Loucy (cell line): ENCODE results near the gene DCXR.

ENCODE experiments used
- H2AFZ ChIP-seq: fragments of 200-600 bp; sonication (generic); 2 replicates; pipeline ENCODE4 v1.6.0; 2016; ENCODE audit warnings: antibody characterized with exemption, mild to moderate bottlenecking, low read length, moderate library complexity
- H3F3A ChIP-seq: fragments of 200-600 bp; 2 replicates; pipeline ENCODE4 v1.6.0; 2016; ENCODE audit warnings: antibody characterized with exemption, low read depth, mild to moderate bottlenecking
- H3K27me3 ChIP-seq: fragments of 200-600 bp; sonication (generic); 2 replicates; pipeline ENCODE4 v1.6.1; 2014; ENCODE audit warnings: low read length, mild to moderate bottlenecking; ENCODE audit not compliant: insufficient read depth, poor library complexity, severe bottlenecking
- H3K36me3 ChIP-seq: fragments of 200-600 bp; sonication (generic); 2 replicates; pipeline ENCODE4 v1.6.1; 2016; ENCODE audit warnings: low read length; ENCODE audit not compliant: insufficient read depth
- H3K4me1 ChIP-seq: fragments of 200-600 bp; sonication (generic); 2 replicates; pipeline ENCODE4 v1.5.1; 2014; ENCODE audit warnings: low read length, mild to moderate bottlenecking; ENCODE audit not compliant: insufficient read depth, poor library complexity, severe bottlenecking
- H3K4me2 ChIP-seq: fragments of 200-600 bp; sonication (generic); 2 replicates; pipeline ENCODE4 v1.6.0; 2014; ENCODE audit warnings: antibody characterized with exemption, low read length, low read depth, mild to moderate bottlenecking; ENCODE audit not compliant: poor library complexity, severe bottlenecking
- H3K4me3 ChIP-seq: fragments of 200-600 bp; sonication (generic); 2 replicates; pipeline ENCODE4 v1.5.1; 2014; ENCODE audit warnings: low read length, mild to moderate bottlenecking, mixed read lengths; ENCODE audit not compliant: poor library complexity, severe bottlenecking
- H3K79me2 ChIP-seq: fragments of 200-600 bp; sonication (generic); 2 replicates; pipeline ENCODE4 v1.6.1; 2014; ENCODE audit warnings: low read length; ENCODE audit not compliant: insufficient read depth
- H3K9ac ChIP-seq: fragments of 200-600 bp; sonication (generic); 2 replicates; pipeline ENCODE4 v1.6.0; 2014; ENCODE audit warnings: mild to moderate bottlenecking, low read depth, low read length, moderate library complexity; ENCODE audit not compliant: poor library complexity, severe bottlenecking
- H3K9me2 ChIP-seq: fragments of 200-600 bp; sonication (generic); replicated peaks from 2 replicates; pipeline ENCODE4 v1.6.1; 2016; ENCODE audit warnings: low read depth, low read length, mixed read lengths
- H3K9me3 ChIP-seq: fragments of 200-600 bp; sonication (generic); 2 replicates; pipeline ENCODE4 v1.6.1; 2014; ENCODE audit warnings: mild to moderate bottlenecking, antibody characterized with exemption, low read length, low read depth; ENCODE audit not compliant: insufficient read depth
- H4K20me1 ChIP-seq: fragments of 200-600 bp; sonication (generic); 2 replicates; pipeline ENCODE4 v1.6.0; 2014; ENCODE audit warnings: antibody characterized with exemption, low read length, mild to moderate bottlenecking; ENCODE audit not compliant: insufficient read depth, poor library complexity, severe bottlenecking
- EZH2phosphoT487 ChIP-seq: fragments of 200-600 bp; IDR thresholded peaks from 2 replicates; pipeline ENCODE4 v1.6.1; 2018; ENCODE audit warnings: antibody characterized with exemption, mild to moderate bottlenecking, moderate library complexity, borderline replicate concordance
- TF ChIP-seq, protein P1 (sequence below): fragments of 200-600 bp; sonication (generic); conservative IDR thresholded peaks from 2 replicates; pipeline ENCODE4 v1.5.1; 2014; ENCODE audit warnings: mild to moderate bottlenecking, antibody characterized with exemption, low read length

The DCXR gene

DNA sequence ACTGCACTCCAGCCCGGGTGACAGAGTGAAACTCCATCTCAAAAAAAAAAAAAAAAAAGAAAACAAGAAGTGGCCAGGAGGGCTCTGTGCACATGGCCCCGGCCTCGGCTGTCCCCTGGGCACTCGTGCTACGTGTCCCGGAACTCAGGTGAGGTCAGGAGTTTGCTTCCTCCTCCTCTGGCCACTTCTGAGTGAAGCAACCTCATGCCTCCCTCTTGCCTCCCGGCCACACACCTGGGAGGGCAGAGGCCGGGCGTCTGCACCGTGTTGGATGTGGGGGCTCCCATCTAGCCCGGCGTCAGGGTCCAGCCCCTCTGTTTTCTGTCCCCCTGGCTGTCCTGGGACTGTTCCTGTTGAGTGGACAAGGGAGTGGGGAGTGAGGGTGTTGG is 37.9 kb downstream of the DCXR start:
- H3K9ac ChIP-seq = no peak overlapping the region
- no peaks in the 10 kb centered on the region for H3K9me2 ChIP-seq
- no peak for TF ChIP-seq EZH2phosphoT487
- TF ChIP-seq, protein P1, sequence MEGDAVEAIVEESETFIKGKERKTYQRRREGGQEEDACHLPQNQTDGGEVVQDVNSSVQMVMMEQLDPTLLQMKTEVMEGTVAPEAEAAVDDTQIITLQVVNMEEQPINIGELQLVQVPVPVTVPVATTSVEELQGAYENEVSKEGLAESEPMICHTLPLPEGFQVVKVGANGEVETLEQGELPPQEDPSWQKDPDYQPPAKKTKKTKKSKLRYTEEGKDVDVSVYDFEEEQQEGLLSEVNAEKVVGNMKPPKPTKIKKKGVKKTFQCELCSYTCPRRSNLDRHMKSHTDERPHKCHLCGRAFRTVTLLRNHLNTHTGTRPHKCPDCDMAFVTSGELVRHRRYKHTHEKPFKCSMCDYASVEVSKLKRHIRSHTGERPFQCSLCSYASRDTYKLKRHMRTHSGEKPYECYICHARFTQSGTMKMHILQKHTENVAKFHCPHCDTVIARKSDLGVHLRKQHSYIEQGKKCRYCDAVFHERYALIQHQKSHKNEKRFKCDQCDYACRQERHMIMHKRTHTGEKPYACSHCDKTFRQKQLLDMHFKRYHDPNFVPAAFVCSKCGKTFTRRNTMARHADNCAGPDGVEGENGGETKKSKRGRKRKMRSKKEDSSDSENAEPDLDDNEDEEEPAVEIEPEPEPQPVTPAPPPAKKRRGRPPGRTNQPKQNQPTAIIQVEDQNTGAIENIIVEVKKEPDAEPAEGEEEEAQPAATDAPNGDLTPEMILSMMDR = no peak
- H3K27me3 ChIP-seq = no peaks in the 10 kb centered on the region
- no peaks in the 10 kb centered on the region for H3K36me3 ChIP-seq
- H2AFZ ChIP-seq = no peak overlapping the region
- no peaks in the 10 kb centered on the region for H3K4me1 ChIP-seq
- H3F3A ChIP-seq = no peaks in the 10 kb centered on the region
- no peaks in the 10 kb centered on the region for H4K20me1 ChIP-seq
- no peak overlapping the region for H3K4me2 ChIP-seq
- no peak overlapping the region for H3K4me3 ChIP-seq
- no peaks in the 10 kb centered on the region for H3K79me2 ChIP-seq
- no peaks in the 10 kb centered on the region for H3K9me3 ChIP-seq

DNA sequence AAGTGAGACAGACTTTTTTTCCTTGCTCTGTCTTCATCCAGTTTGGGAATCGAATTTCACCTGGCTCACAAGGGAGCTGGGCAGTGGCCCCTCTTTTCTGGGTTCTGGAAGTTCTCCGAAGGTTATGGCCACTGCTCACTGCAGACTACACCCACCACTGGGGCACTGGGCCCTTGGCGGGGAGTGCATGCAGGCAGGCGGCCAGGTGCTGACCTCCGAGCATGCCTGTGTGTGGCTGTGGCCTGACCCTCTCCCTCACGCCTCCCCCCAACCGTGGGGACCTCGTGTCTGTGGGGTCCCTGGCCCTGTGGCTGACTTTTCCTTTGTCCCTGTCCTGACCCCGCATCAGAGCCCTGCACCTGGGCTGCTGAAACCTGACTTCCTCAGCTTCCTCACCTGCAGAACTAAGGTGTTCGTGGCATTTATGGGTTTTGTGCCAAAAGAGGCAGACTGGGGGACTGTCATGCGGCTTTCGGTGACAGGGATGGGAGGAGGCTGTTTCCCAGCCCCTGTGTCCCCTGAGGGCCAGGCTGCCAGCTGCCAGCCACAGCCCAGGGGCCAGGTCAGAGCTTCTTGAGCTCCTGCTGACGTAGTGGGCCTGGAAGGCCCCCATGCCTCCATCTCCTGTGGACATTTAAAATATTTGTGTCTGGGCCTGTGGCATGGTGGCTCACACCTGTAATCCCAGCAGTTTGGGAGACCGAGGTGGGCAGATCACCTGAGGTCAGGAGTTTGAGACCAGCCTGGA is 38.6 kb downstream of the DCXR start:
- no peaks in the 10 kb centered on the region for H3K9me3 ChIP-seq
- no peaks in the 10 kb centered on the region for H4K20me1 ChIP-seq
- no peaks in the 10 kb centered on the region for H3F3A ChIP-seq
- no peaks in the 10 kb centered on the region for H3K9me2 ChIP-seq
- TF ChIP-seq EZH2phosphoT487 = no peak
- TF ChIP-seq, protein P1 = no peak
- no peak overlapping the region for H3K4me3 ChIP-seq
- no peak overlapping the region for H3K9ac ChIP-seq
- no peak overlapping the region for H3K4me2 ChIP-seq
- H3K27me3 ChIP-seq = no peaks in the 10 kb centered on the region
- H3K4me1 ChIP-seq = no peaks in the 10 kb centered on the region
- no peaks in the 10 kb centered on the region for H3K79me2 ChIP-seq
- H2AFZ ChIP-seq = no peak overlapping the region
- H3K36me3 ChIP-seq = no peaks in the 10 kb centered on the region

DNA sequence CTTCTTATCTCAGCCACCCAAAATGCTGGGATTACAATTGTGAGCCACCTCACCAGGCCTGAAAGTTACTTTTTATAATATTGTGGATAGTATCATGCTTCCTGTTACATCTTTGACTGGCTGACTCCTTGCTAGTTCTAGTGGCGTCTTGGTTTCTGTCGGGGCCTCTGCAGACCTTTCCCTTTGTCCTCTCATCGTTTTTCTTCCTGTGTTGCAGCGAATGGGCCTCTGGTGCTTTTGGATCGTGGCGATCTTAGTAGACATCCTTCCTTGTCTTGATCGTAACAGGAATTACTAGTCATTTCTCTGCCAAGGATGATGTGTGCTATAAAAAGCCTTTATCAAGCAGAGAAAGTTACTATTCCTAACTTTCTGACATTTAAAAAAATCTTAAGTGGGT is 39.3 kb downstream of the DCXR start:
- no peaks in the 10 kb centered on the region for H3K9me2 ChIP-seq
- no peak overlapping the region for H3K4me3 ChIP-seq
- no peak overlapping the region for H2AFZ ChIP-seq
- H3K27me3 ChIP-seq = no peaks in the 10 kb centered on the region
- no peaks in the 10 kb centered on the region for H3K4me1 ChIP-seq
- H3K79me2 ChIP-seq = no peaks in the 10 kb centered on the region
- H3K4me2 ChIP-seq = no peak overlapping the region
- no peak overlapping the region for H3K9ac ChIP-seq
- no peaks in the 10 kb centered on the region for H3K9me3 ChIP-seq
- no peak for TF ChIP-seq EZH2phosphoT487
- TF ChIP-seq, protein P1 = no peak
- no peaks in the 10 kb centered on the region for H4K20me1 ChIP-seq
- no peaks in the 10 kb centered on the region for H3F3A ChIP-seq
- H3K36me3 ChIP-seq = no peaks in the 10 kb centered on the region
